Thymus (tissue), 11 donors: ENCODE results near the gene RGS5. TPM values are rescaled to one million over a fixed set of nuclear protein-coding genes. Genes with fewer than 3 reads are reported as not detected.

Experiments
- DNase-seq, 9 donors: peaks; one replicate each; pipeline ENCODE4 v3.0.0-alpha.2; 2013; ENCODE audit warnings: low spot score in 9 of 9, low read depth in 6 of 9, missing footprints in 1 of 9
- H3K27ac ChIP-seq, 2 donors: one replicate each; pipeline ENCODE4 v1.5.1; 2013; ENCODE audit warnings: control low read depth in 1 of 2, low read depth in 1 of 2, low read length in 1 of 2, mild to moderate bottlenecking in 1 of 2, moderate library complexity in 1 of 2
- H3K27me3 ChIP-seq, 2 donors: one replicate each; pipeline ENCODE4 v1.5.1; 2013; ENCODE audit warnings: low read length in 1 of 2; ENCODE audit not compliant: control insufficient read depth in 2 of 2, insufficient read depth in 1 of 2
- H3K36me3 ChIP-seq, 2 donors: one replicate each; pipeline ENCODE4 v1.5.1; 2013; ENCODE audit warnings: low read length in 1 of 2, mild to moderate bottlenecking in 1 of 2, moderate library complexity in 1 of 2; ENCODE audit not compliant: control insufficient read depth in 2 of 2, insufficient read depth in 2 of 2
- H3K4me1 ChIP-seq, 2 donors: one replicate each; pipeline ENCODE4 v1.5.1; 2013; ENCODE audit warnings: low read length in 2 of 2; ENCODE audit not compliant: control insufficient read depth in 2 of 2, insufficient read depth in 2 of 2
- H3K4me3 ChIP-seq, 2 donors: one replicate each; pipeline ENCODE4 v1.5.1; 2013; ENCODE audit warnings: low read length in 2 of 2, control low read depth in 1 of 2, mild to moderate bottlenecking in 1 of 2
- H3K9me3 ChIP-seq, 2 donors: one replicate each; pipeline ENCODE4 v1.5.1; 2013; ENCODE audit warnings: low read length in 1 of 2, mild to moderate bottlenecking in 1 of 2; ENCODE audit not compliant: control insufficient read depth in 2 of 2, insufficient read depth in 1 of 2
- WGBS: extraction: QIAGEN DNeasy Blood & Tissue Kit; methylation state at CpG from one replicate; pipeline ENCODE4 v1.1.7; 2013; 5-methylcytosine and 5-hydroxymethylcytosine counted together
- polyA plus RNA-seq: library from polyadenylated mRNA; stranded (reverse); fragments of 200-250 nt; gene quantifications from one replicate; pipeline ENCODE4 v1.2.3, GENCODE V29; 2013
- total RNA-seq: library from RNA; stranded (reverse); fragments of 120-200 nt; gene quantifications from one replicate; pipeline ENCODE4 v1.2.4, GENCODE V29; 2013
- donor health status: healthy.

RGS5 gene
- total and polyA plus RNA-seq, 2 donors: 9.2 to 26.2 TPM

DNA sequence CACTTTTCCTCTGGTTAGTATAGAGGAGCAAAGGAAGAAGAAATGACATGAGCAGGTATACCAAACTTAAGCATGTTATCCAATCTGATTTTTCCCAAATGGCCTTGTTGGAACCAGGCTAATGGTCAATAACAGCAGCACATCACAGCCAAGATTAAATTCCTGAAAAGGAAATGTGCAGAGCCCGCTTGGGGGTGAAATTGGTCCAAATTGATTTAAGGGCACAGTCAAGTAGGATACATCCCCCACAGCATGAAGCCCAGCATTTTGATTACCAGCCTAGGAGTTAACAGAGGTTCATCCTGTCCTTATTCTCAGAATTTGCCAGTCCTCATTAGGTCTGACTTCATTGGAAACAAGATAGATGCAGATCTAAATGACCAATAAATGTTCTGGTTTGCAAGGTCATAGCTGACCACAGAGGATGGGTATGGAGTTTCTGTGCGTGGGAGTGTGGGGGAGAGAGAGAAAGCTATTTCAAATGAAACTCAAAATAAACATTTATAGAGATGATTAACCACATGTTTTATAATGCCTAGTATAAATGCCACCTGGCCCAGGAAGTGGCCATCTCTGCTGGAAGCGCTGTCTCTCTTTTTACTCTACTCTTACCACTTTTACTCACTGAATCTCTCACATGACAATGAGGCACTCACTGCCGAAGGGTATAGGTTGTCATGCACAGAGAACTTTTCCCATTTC is 38.7 kb downstream of the RGS5 start:
- WGBS: 92% methylated on average over 4 of the region's 4 CpGs
- no peaks in the 10 kb centered on the region for H3K9me3 ChIP-seq
- no peak for DNase-seq
- H3K27ac ChIP-seq: no peak overlapping the region
- no peaks in the 10 kb centered on the region for H3K36me3 ChIP-seq
- H3K4me1 ChIP-seq: no peaks in the 10 kb centered on the region
- no peaks in the 10 kb centered on the region for H3K27me3 ChIP-seq
- no peak overlapping the region for H3K4me3 ChIP-seq

GRCh38 chr1:163163163-163163562 is 39.6 kb downstream of the RGS5 start:
- Histone ChIP-seq H3K4me1 (no peaks in the 10 kb centered on the region), H3K27ac (no peak overlapping the region), H3K9me3 (no peaks in the 10 kb centered on the region), H3K36me3 (no peaks in the 10 kb centered on the region), H3K4me3 (no peak overlapping the region), H3K27me3 (no peaks in the 10 kb centered on the region)
- no peak for DNase-seq
- WGBS: 95% methylated on average over 4 of the region's 4 CpGs

DNA sequence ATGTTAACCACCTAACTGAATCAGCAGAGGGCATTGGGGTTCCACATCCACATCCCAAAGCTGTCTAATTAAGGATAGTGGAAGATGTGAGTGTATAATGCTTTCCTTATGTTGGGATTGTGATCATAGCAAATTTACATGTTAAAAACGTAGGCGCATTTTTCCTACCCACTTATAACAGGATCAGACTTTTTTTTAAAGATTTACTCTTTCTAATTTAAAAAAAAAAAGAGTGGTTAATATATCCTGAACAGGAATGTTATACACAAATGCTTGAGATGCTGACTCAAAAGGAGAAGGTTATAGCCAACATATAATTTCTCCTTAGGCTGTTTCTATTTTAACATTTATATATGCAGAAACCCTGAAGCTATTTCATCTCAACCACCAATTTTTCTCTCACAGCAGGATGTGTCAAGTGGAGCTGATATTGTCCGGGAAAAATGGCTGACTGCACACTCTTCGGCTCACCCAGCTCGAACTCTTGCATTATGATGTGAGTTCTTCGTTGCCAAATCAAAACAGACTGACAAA is 40.3 kb downstream of the RGS5 start:
- Histone ChIP-seq H3K27me3 (no peaks in the 10 kb centered on the region), H3K36me3 (no peaks in the 10 kb centered on the region), H3K9me3 (no peaks in the 10 kb centered on the region), H3K27ac (no peak overlapping the region), H3K4me3 (no peak overlapping the region), H3K4me1 (no peaks in the 10 kb centered on the region)
- WGBS: 95% methylated on average over 6 of the region's 6 CpGs
- no peak for DNase-seq

- Histone ChIP-seq H3K9me3 (no peaks in the 10 kb centered on the region), H3K27ac (no peak overlapping the region)
- WGBS: 88% methylated on average over 5 of the region's 5 CpGs
Measured at GRCh38 chr1:163161841-163162240, 40.9 kb downstream of the RGS5 start.

DNA sequence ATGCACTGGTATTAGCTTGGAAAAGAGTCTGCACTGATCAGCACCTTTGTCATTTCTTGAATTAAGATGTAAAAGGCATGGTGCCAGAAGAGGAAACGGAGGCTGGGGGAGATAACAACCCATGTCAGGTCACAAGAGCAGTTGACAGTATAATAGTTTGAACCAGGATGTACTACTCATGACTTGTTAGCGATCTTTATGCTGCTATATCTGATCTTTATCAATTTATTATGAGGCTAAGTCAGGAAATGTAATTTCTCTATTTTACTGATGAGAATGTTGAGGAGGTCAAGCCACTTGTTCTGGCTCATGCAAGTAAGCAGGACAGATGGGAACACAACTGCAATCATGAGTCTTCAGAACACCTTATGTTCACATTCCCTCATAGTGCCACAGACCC is 41.4 kb downstream of the RGS5 start:
- H3K27me3 ChIP-seq: no peaks in the 10 kb centered on the region
- H3K4me1 ChIP-seq: no peaks in the 10 kb centered on the region
- no peaks in the 10 kb centered on the region for H3K36me3 ChIP-seq
- no peaks in the 10 kb centered on the region for H3K9me3 ChIP-seq
- DNase-seq: no peak
- H3K27ac ChIP-seq: no peak overlapping the region
- 88% methylated on average over 2 of the region's 2 CpGs for WGBS
- no peak overlapping the region for H3K4me3 ChIP-seq

More at GRCh38 chr1:163161841-163162240, 40.9 kb downstream of the RGS5 start:
- Histone ChIP-seq H3K36me3 (no peaks in the 10 kb centered on the region), H3K4me3 (no peak overlapping the region), H3K27me3 (no peaks in the 10 kb centered on the region), H3K4me1 (no peaks in the 10 kb centered on the region)
- no peak for DNase-seq

GRCh38 chr1:163155606-163156005 is 47.1 kb downstream of the RGS5 start:
- Histone ChIP-seq H3K9me3 (no peaks in the 10 kb centered on the region), H3K27ac (no peak overlapping the region), H3K4me1 (no peaks in the 10 kb centered on the region), H3K36me3 (no peaks in the 10 kb centered on the region), H3K4me3 (no peak overlapping the region), H3K27me3 (no peaks in the 10 kb centered on the region)
- WGBS: 96% methylated on average over 5 of the region's 5 CpGs
- DNase-seq: no peak

GRCh38 chr1:163148911-163149310 is 53.8 kb downstream of the RGS5 start:
- H3K4me3 ChIP-seq: no peak overlapping the region

DNA sequence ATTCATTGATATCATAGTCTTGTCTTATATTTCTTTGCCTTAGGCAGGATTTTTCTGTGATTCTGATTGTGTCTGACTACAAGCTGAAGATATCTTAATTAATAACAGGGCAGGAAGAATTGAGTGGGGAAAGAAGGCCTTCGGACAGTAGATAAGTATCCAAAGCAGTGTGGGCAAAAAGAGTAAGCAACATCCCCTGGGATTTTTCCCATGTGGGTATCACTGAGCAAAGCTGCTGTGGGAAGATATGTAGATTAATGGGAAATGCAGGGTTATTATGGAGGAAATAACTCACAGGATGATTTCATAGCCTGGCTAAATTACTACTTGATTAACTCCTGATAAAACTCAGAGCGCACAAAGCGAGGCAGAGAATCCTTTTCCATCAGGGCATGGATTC is 55.7 kb downstream of the RGS5 start:
- Histone ChIP-seq H3K4me3 (no peak overlapping the region), H3K9me3 (no peaks in the 10 kb centered on the region), H3K27me3 (no peaks in the 10 kb centered on the region), H3K4me1 (no peaks in the 10 kb centered on the region), H3K36me3 (no peaks in the 10 kb centered on the region), H3K27ac (no peak overlapping the region)
- WGBS: 96% methylated on average over 3 of the region's 3 CpGs
- no peak for DNase-seq

More at GRCh38 chr1:163148911-163149310, 53.8 kb downstream of the RGS5 start:
- no peak for DNase-seq
- 92% methylated on average over 2 of the region's 2 CpGs for WGBS
- Histone ChIP-seq H3K27me3 (no peaks in the 10 kb centered on the region), H3K4me1 (no peaks in the 10 kb centered on the region), H3K27ac (no peak overlapping the region), H3K36me3 (no peaks in the 10 kb centered on the region), H3K9me3 (no peaks in the 10 kb centered on the region)

DNA sequence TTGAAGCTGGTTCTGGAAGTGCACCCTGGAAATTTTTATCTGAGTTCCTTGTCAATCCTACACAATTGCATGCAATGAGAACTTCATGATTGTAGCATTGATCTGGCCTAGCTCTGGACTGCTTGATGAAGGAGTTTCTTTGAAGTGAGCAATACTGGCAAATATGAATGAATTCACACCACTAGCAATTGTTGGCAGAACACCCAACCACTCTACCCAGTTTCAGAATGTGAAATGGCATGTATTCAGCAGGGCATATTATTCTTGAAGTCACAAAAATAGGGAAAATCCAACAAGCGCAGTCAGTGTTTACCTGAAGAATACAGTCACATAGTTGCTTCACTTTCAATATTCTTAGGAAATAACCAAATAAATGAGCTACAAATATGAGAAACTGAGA is 57.3 kb downstream of the RGS5 start:
- Histone ChIP-seq H3K4me3 (no peak overlapping the region), H3K27ac (no peak overlapping the region), H3K4me1 (no peaks in the 10 kb centered on the region), H3K9me3 (no peaks in the 10 kb centered on the region), H3K27me3 (no peaks in the 10 kb centered on the region), H3K36me3 (no peaks in the 10 kb centered on the region)
- 100% methylated on average over 1 of the region's 1 CpG for WGBS
- no peak for DNase-seq
